HG03469 (cell line): Measurements from ENCODE around the gene TEX261.

Source experiments
- ATAC-seq: cut with Tn5 transposase; IDR thresholded peaks from one replicate; pipeline ENCODE4 v1.9.1; 2021; ENCODE audit warnings: mild to moderate bottlenecking, moderate library complexity, moderate number of reproducible peaks; ENCODE audit not compliant: unreplicated experiment

Gene TEX261

DNA sequence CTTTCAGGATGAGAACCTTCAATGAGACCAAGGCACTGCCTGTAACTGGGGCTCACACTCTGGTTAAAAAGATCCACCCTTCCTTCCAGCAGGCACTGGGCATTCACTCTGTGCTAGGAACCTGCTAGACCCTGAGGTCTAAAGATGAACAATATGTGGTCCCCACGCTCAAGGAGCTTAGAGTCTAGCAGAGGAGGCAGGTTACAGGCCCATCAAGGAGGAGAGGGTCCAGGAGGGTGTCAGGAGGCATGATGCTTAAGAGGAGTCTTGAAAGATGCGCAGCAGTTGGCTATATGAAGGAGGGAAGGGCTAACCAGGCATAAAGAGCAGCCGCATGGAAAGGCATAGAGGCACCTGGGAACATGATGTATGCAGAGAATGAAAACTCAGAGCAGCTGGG, 11.7 kb downstream of the TEX261 start:
- ATAC-seq = no peak

GRCh38 chr2:70981866-70982810, 12.5 kb downstream of the TEX261 start:
- no peak for ATAC-seq

DNA sequence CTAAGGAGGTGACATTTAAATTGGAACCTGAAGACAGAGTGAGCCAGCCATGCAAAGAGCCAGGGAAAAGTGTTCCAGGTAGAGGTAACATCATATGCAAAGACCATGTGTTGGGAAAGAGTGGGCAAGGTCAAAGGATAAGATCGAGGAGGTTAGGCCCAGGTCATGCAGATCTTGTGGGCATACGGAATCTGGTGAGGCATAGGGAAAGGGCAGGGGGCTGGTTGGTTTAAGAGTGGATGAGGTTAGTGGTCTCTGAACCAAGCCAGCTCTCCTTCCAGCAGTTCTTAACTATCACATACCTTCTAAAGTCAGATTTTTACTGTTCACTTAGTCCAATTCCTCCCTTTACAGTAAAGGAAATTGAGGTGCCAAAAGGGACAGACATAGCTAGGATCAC, 13.3 kb downstream of the TEX261 start:
- no peak for ATAC-seq

DNA sequence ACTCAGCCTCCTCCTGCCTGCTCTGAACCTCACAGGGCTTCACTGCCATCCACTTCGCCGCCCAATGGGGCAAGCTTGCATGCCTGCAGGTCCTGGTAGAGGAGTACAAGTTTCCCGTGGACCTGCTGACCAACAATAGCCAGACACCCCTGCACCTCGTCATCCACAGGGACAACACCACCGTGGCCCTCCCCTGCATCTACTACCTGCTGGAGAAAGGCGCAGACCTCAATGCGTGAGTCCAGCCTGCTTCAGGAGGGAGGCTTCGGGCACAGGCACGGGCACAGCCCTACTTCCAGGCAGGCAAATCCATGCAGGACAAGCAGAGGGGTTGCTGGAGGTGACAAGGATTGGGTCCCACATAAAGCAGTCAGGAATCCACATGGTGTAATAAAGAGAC, 15.0 kb downstream of the TEX261 start:
- ATAC-seq = no peak

- no peak for ATAC-seq
Observed at GRCh38 chr2:70979180-70979488, 15.5 kb downstream of the TEX261 start.

GRCh38 chr2:70978341-70979179, 16.1 kb downstream of the TEX261 start, which contains the start of gene ANKRD53:
ANKRD53 (plus strand) TSS chr2:70978630; CDS start chr2:70978646, 16 bp downstream.
- no peak for ATAC-seq

DNA sequence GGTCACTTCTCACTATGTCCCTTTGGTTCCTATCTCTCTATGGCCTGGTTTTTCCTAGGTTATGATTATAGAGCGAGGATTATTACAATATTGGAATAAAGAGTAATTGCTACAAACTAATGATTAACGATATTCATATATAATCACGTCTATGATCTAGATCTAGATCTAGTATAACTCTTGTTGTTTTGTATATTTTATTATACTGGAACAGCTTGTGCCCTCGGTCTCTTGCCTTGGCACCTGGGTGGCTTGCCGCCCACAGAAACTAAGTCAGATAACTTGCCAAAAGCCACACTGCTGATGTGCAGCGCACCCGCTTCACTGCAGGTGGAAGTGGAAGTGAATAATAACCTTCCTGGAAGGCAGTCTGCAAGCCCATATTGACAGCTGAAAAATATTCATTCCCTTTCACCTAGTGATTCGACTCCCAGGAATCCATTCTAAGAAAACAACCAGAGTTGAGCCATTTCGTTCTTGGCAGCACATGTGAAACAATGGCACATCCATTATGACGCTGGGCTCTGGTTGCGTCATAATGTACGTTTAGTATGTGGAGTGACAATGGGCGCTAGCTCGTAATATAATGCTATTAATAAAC, 17.0 kb downstream of the TEX261 start:
- ATAC-seq = no peak

DNA sequence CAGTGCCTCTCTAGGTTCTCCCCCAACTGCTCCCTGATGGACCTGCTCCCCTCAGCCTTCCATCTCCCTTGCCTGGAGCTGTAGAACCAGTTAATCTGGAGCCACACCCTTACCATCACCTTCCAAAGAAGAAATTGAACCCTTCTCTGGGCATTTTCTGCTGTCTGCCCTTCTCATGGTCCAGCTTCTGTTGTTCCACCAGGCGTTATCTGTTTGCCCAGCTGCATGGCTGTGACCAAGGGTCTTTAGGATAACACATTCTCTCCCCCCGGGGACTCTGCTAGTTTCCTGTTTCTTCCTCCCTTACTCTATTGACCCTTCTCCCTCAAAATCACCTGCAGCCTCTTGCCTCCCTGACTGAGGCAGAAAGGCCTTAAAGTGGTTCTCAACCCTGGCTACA, 19.4 kb downstream of the TEX261 start:
- no peak for ATAC-seq

- no peak for ATAC-seq
Observed at GRCh38 chr2:70974592-70974991, 20.1 kb downstream of the TEX261 start.

- no peak for ATAC-seq
Observed at GRCh38 chr2:70967189-70967588, 27.5 kb downstream of the TEX261 start.

GRCh38 chr2:70966681-70967080, 28.0 kb downstream of the TEX261 start:
- ATAC-seq = no peak

DNA sequence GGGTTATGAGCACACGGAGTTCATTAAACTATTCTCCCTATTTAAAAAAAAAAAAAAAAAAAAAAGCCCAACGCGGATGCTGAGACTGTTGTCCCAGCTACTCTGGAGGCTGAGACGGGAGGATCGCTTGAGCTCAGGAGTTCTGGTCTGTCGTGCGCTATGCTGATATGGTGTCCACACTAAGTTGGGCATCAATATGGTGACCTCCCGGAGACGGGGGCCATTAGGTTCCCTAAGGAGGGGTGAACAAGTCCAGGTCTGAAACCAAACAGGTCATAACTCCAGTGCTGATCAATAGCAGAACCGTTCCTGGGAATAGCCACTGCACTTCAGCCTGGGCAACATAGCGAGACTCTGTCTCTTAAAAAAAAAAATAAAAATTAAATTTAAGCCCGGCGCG, 29.2 kb downstream of the TEX261 start:
- ATAC-seq = no peak

- ATAC-seq = no peak
Observed at GRCh38 chr2:70964596-70965386, 29.9 kb downstream of the TEX261 start.

DNA sequence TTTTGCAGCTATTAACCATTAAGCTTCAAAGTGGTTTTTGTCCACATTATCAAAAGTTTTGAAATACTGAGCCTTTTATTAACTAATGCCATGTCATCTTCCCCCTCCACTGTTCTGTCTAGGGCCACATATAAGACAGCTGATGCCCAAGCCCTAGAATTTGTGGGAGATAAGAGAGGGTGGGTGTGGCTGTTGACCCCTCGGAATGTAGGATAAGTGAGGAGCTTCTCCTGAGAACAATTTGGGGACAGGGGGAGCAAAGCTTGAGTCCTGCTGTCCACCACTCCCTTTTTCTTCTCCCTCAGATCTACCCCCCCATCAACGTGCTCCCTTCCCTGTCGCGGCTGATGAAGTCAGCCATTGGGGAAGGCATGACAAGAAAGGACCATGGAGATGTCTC, 30.5 kb downstream of the TEX261 start:
- no peak for ATAC-seq

DNA sequence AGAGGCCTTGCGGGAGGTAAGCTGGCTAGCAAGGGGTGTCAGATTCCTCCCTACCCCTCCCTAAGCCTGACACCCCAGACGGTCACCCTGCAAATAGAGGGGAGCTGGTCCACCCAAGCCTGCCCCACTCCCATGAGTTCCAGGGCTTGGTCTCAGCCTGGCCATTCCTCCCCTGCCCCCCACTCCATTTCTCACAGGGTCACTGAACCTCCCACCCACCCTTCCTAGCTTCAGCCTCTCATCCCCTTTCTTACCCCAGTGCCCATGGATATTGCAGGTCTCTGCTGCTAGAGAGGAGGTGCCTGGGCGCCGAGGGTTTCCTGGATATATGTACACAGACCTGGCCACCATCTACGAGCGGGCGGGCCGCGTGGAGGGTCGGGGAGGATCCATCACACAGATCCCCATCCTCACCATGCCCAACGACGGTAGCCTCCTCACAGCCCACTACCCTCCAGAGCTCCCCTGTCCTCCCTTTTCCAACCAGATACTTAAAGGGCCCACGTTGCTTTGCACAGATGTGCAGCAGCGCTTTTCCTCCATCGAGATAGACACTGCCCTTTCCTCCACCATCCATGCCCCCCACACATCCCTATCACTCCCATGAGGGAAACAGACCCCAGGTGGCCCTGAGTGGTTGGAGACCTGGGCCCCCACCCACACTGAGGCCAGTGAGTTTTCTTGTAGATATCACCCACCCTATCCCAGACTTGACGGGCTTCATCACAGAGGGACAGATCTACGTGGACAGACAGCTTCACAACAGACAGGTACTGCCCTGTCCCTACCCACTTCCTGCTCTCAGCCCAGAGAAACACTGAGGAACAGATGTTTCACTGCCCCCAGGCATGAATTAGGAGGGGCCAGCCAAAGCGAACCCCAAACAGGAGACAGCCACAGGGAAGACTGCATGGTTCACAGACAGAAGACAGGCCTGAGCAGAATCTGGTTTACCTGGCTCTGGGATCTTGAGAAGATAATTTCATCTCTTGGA, 31.5 kb downstream of the TEX261 start:
- ATAC-seq = no peak

DNA sequence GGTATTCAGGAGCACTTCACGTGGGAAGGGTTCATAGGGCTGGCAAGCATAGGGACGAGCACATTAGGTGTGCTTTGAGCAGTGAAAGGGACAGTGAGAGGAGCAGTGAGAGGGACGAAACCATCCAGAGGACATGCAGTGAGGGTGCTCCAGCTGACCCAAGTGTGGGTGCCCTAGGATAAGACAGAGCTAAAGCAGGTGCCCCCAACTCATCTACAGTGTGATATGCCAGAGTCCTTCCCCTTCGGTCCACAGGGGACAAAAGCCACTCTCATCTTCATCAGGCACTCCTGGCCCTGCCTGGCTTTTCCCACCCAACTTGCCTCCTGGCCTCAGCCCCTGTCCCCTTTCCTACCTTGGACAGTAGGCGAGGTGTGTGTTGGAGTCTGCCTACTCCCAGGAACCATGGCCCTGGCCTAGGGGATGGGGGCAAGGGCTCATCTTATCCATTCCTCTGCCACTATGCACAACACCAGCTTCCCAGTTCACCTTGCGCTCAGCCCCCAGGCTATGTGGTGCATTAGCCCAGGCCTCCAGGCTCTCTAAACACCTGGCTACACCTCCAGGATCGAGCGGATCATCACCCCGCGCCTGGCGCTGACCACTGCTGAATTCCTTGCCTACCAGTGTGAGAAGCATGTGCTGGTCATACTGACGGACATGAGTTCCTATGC, 32.3 kb downstream of the TEX261 start:
- ATAC-seq = no peak

DNA sequence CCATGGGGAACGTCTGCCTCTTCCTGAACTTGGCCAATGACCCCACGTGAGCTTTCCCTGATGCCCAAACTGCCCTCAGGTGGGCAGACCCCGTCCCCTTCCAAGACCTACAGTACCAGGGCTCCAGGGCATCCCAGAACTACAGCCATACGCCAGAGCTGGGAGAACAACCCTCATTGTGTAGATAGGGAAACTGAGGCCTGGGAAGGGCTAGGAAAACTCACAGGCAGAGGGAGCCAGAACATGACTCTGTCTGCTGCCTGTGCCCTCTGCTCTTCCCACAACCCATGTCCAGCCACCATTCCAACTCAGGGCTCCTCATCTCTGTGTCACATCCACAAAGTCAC, 33.1 kb downstream of the TEX261 start:
- ATAC-seq = no peak

GRCh38 chr2:70960833-70961647, 33.6 kb downstream of the TEX261 start:
- no peak for ATAC-seq
